ENCODE data around the gene DRAM2.

- TF ChIP-seq CTCF (IDR thresholded peaks at IDR 0.05 in 2 of 3, conservative IDR thresholded peaks at IDR 0.05 in 1 of 3; ENCODE audit: borderline replicate concordance in 1 of 3, insufficient read depth in 1 of 3, low read depth in 2 of 3, low read length in 2 of 3) (no peak), EZH2 (IDR thresholded peaks at IDR 0.05) (no peak), REST (IDR thresholded peaks at IDR 0.05; ENCODE audit: low read depth) (no peak), POLR2AphosphoS5 (IDR thresholded peaks at IDR 0.05; ENCODE audit: low read depth, low read length) (no peak), RAD21 (IDR thresholded peaks at IDR 0.05; ENCODE audit: low read depth) (no peak), POLR2A (IDR thresholded peaks at IDR 0.05; ENCODE audit: borderline replicate concordance, extremely low read depth, insufficient read depth, insufficient read length) (no peak), ZNF274 (IDR thresholded peaks at IDR 0.05; ENCODE audit: low read depth, low read length) (no peak), CEBPB (IDR thresholded peaks at IDR 0.05; ENCODE audit: low read depth) (no peak)
Observed at GRCh38 chr1:111154021-111154999, 14.4 kb upstream of the DRAM2 start.
